Dendritic cell treated with granulocyte-macrophage colony-stimulating factor and Interleukin-4, amounts not matched to agents 40 ng/mL and 50 ng/mL, for 4 days (primary cell): ENCODE data around the gene SLC1A5.
A peak's percentile ranks its signal among the peaks of the same experiment; 100 is the strongest.
"Not testable (repeated sequence)": the region's sequence is repeated elsewhere in the genome, so short reads cannot be mapped to it uniquely, and the experiment has no call there.

Experiments
- H3K27ac Mint-ChIP-seq: one replicate; pipeline ENCODE4 v1.8.0; 2022; ENCODE audit warnings: mild to moderate bottlenecking, mixed read lengths
- H3K27me3 Mint-ChIP-seq: one replicate; pipeline ENCODE4 v1.8.0; 2022; ENCODE audit warnings: mild to moderate bottlenecking, mixed read lengths
- H3K36me3 Mint-ChIP-seq: one replicate; pipeline ENCODE4 v1.8.0; 2022; ENCODE audit warnings: low read depth, mixed read lengths
- H3K4me1 Mint-ChIP-seq: one replicate; pipeline ENCODE4 v1.8.0; 2022; ENCODE audit warnings: low read depth, mixed read lengths
- H3K4me3 Mint-ChIP-seq: one replicate; pipeline ENCODE4 v1.8.0; 2022; ENCODE audit warnings: mild to moderate bottlenecking, moderate library complexity, mixed read lengths
- H3K9me3 Mint-ChIP-seq: one replicate; pipeline ENCODE4 v1.8.0; 2022; ENCODE audit warnings: mixed read lengths
- intact Hi-C: fragments of 100-400 bp; cut with micrococcal nuclease; formaldehyde crosslinking; loops from one replicate; pipeline ENCODE4 v1.15.0; 2022

The SLC1A5 gene

GRCh38 chr19:46813839-46814358, 25.5 kb upstream of the SLC1A5 start:
- Mint-ChIP-seq H3K4me1 (peaks cover 6% of the 10 kb centered on the region), H3K27ac (no peak overlapping the region), H3K27me3 (peaks cover 2% of the 10 kb centered on the region), H3K4me3 (no peak overlapping the region), H3K9me3 (no peaks in the 10 kb centered on the region), H3K36me3 (no peaks in the 10 kb centered on the region)
- intact Hi-C loops, result no loop called here

GRCh38 chr19:46812977-46813838, 24.8 kb upstream of the SLC1A5 start:
- Mint-ChIP-seq H3K4me1 (peaks cover 6% of the 10 kb centered on the region), H3K27ac (no peak overlapping the region), H3K27me3 (peaks cover 2% of the 10 kb centered on the region), H3K36me3 (no peaks in the 10 kb centered on the region), H3K4me3 (no peak overlapping the region), H3K9me3 (no peaks in the 10 kb centered on the region)
- intact Hi-C loops, result no loop called here

GRCh38 chr19:46809534-46810272, 21.3 kb upstream of the SLC1A5 start:
- Mint-ChIP-seq H3K27ac (no peak overlapping the region), H3K4me3 (no peak overlapping the region), H3K27me3 (peaks cover 2% of the 10 kb centered on the region), H3K4me1 (peaks cover 17% of the 10 kb centered on the region), H3K9me3 (no peaks in the 10 kb centered on the region), H3K36me3 (no peaks in the 10 kb centered on the region)
- intact Hi-C loops, result no loop called here

GRCh38 chr19:46806656-46807055, 18.3 kb upstream of the SLC1A5 start:
- intact Hi-C loops, result no loop called here
- H3K4me3 Mint-ChIP-seq, result no peak overlapping the region
- peak overlapping the region; percentile 78 for H3K27ac Mint-ChIP-seq
- H3K36me3 Mint-ChIP-seq, result no peaks in the 10 kb centered on the region
- H3K4me1 Mint-ChIP-seq, result peaks cover 17% of the 10 kb centered on the region
- H3K9me3 Mint-ChIP-seq, result no peaks in the 10 kb centered on the region
- no peaks in the 10 kb centered on the region for H3K27me3 Mint-ChIP-seq

GRCh38 chr19:46804432-46804831, 16.0 kb upstream of the SLC1A5 start:
- intact Hi-C loops, H3K36me3 Mint-ChIP-seq, H3K9me3 Mint-ChIP-seq, H3K4me3 Mint-ChIP-seq, H3K27ac Mint-ChIP-seq, H3K27me3 Mint-ChIP-seq: not testable (repeated sequence)
- peaks cover 17% of the 10 kb centered on the region for H3K4me1 Mint-ChIP-seq

GRCh38 chr19:46803555-46803954, 15.2 kb upstream of the SLC1A5 start:
- no peak overlapping the region for H3K4me3 Mint-ChIP-seq
- H3K27ac Mint-ChIP-seq, result no peak overlapping the region
- no peaks in the 10 kb centered on the region for H3K9me3 Mint-ChIP-seq
- H3K36me3 Mint-ChIP-seq, result no peaks in the 10 kb centered on the region
- peaks cover 17% of the 10 kb centered on the region for H3K4me1 Mint-ChIP-seq
- H3K27me3 Mint-ChIP-seq, result no peaks in the 10 kb centered on the region
- intact Hi-C loops, result no loop called here

- Mint-ChIP-seq H3K4me3 (no peak overlapping the region), H3K4me1 (peaks cover 15% of the 10 kb centered on the region)
Observed at GRCh38 chr19:46802152-46802551, 13.8 kb upstream of the SLC1A5 start.

GRCh38 chr19:46798713-46799112, 10.3 kb upstream of the SLC1A5 start:
- intact Hi-C loops, result no loop called here
- Mint-ChIP-seq H3K27me3 (peaks cover 15% of the 10 kb centered on the region), H3K9me3 (no peaks in the 10 kb centered on the region), H3K4me3 (no peak overlapping the region), H3K36me3 (no peaks in the 10 kb centered on the region), H3K4me1 (no peaks in the 10 kb centered on the region), H3K27ac (no peak overlapping the region)

More at GRCh38 chr19:46802152-46802551, 13.8 kb upstream of the SLC1A5 start:
- peak overlapping the region; percentile 60 for H3K27ac Mint-ChIP-seq
- H3K27me3 Mint-ChIP-seq, result peaks cover 2% of the 10 kb centered on the region
- no peaks in the 10 kb centered on the region for H3K9me3 Mint-ChIP-seq
- no peaks in the 10 kb centered on the region for H3K36me3 Mint-ChIP-seq
- intact Hi-C loops, result no loop called here

GRCh38 chr19:46797881-46798280, 9.5 kb upstream of the SLC1A5 start:
- intact Hi-C loops, result no loop called here
- H3K27ac Mint-ChIP-seq, result no peak overlapping the region
- H3K27me3 Mint-ChIP-seq, result peaks cover 15% of the 10 kb centered on the region
- H3K4me3 Mint-ChIP-seq, result no peak overlapping the region
- no peaks in the 10 kb centered on the region for H3K36me3 Mint-ChIP-seq
- no peaks in the 10 kb centered on the region for H3K4me1 Mint-ChIP-seq
- no peaks in the 10 kb centered on the region for H3K9me3 Mint-ChIP-seq

- peaks cover 5% of the 10 kb centered on the region for H3K4me1 Mint-ChIP-seq
- intact Hi-C loops, result no loop called here
- H3K9me3 Mint-ChIP-seq, result no peaks in the 10 kb centered on the region
- peaks cover 19% of the 10 kb centered on the region for H3K27me3 Mint-ChIP-seq
- H3K4me3 Mint-ChIP-seq, result no peak overlapping the region
- H3K27ac Mint-ChIP-seq, result no peak overlapping the region
- peaks cover 14% of the 10 kb centered on the region for H3K36me3 Mint-ChIP-seq
Observed at GRCh38 chr19:46791944-46792343, 3.5 kb upstream of the SLC1A5 start.

GRCh38 chr19:46789371-46789770, 977 bp upstream of the SLC1A5 start:
- Mint-ChIP-seq H3K9me3 (no peaks in the 10 kb centered on the region), H3K27me3 (peaks cover 8% of the 10 kb centered on the region), H3K36me3 (peaks cover 31% of the 10 kb centered on the region), H3K27ac (no peak overlapping the region), H3K4me1 (peaks cover 31% of the 10 kb centered on the region), H3K4me3 (no peak overlapping the region)
- intact Hi-C loops, result loop anchor here (2.0 kb wide), 1 partner anchor 35 kb away; no protein-coding TSS in a partner anchor

GRCh38 chr19:46788968-46789338, 559 bp upstream of the SLC1A5 start:
- H3K4me3 Mint-ChIP-seq, result no peak overlapping the region
- H3K9me3 Mint-ChIP-seq, result no peaks in the 10 kb centered on the region
- H3K36me3 Mint-ChIP-seq, result peaks cover 35% of the 10 kb centered on the region
- H3K4me1 Mint-ChIP-seq, result peaks cover 35% of the 10 kb centered on the region
- H3K27me3 Mint-ChIP-seq, result peaks cover 8% of the 10 kb centered on the region
- H3K27ac Mint-ChIP-seq, result no peak overlapping the region
- intact Hi-C loops, result loop anchor here (2.0 kb wide), 1 partner anchor 36 kb away; no protein-coding TSS in a partner anchor

GRCh38 chr19:46787331-46788261, 798 bp downstream of the SLC1A5 start:
- H3K4me1 Mint-ChIP-seq, result peaks cover 49% of the 10 kb centered on the region
- intact Hi-C loops, result loop anchor here (2.0 kb wide), 1 partner anchor 37 kb away; no protein-coding TSS in a partner anchor
- H3K27ac Mint-ChIP-seq, result peak overlapping the region; percentile 90
- H3K27me3 Mint-ChIP-seq, result peaks cover 4% of the 10 kb centered on the region
- peaks cover 49% of the 10 kb centered on the region for H3K36me3 Mint-ChIP-seq
- H3K9me3 Mint-ChIP-seq, result no peaks in the 10 kb centered on the region
- H3K4me3 Mint-ChIP-seq, result peak overlapping the region; percentile 85
